HuH-7.5 (cell line): ENCODE data around the gene POGLUT3.

Experiments
- DNase-seq: peaks from one replicate; pipeline ENCODE4 v3.0.0; 2011; ENCODE audit warnings: low spot score

The POGLUT3 gene

GRCh38 chr11:108500169-108500568, 2.0 kb upstream of the POGLUT3 start:
- DNase-seq = no peak

- DNase-seq = no peak
These were observed 728 bp upstream of the POGLUT3 start for GRCh38 chr11:108498816-108499408.

- peak; percentile 69 for DNase-seq
These were observed 703 bp downstream of the POGLUT3 start for GRCh38 chr11:108497317-108498045.

- DNase-seq = no peak
These were observed 1.4 kb downstream of the POGLUT3 start for GRCh38 chr11:108496643-108497256.

GRCh38 chr11:108495326-108495725, 2.9 kb downstream of the POGLUT3 start:
- DNase-seq = no peak

GRCh38 chr11:108494182-108494581, 4.0 kb downstream of the POGLUT3 start:
- no peak for DNase-seq

- no peak for DNase-seq
These were observed 6.2 kb downstream of the POGLUT3 start for GRCh38 chr11:108491936-108492335.

- no peak for DNase-seq
These were observed 11.4 kb downstream of the POGLUT3 start for GRCh38 chr11:108486828-108487227.

GRCh38 chr11:108486331-108486730, 11.9 kb downstream of the POGLUT3 start:
- DNase-seq = no peak

GRCh38 chr11:108483163-108483562, 15.0 kb downstream of the POGLUT3 start:
- DNase-seq = no peak

GRCh38 chr11:108474664-108475463, 23.3 kb downstream of the POGLUT3 start:
- DNase-seq = no peak

GRCh38 chr11:108472681-108473080, 25.5 kb downstream of the POGLUT3 start:
- DNase-seq = no peak

GRCh38 chr11:108468478-108468864, 29.7 kb downstream of the POGLUT3 start:
- no peak for DNase-seq

GRCh38 chr11:108467091-108467823, 30.9 kb downstream of the POGLUT3 start, which contains the start of gene C11orf65:
Gene C11orf65 (minus strand): TSS chr11:108467529. CDS start chr11:108461559, 5,970 bp downstream.
- peak; percentile 56 for DNase-seq

GRCh38 chr11:108466405-108466804, 31.8 kb downstream of the POGLUT3 start:
- DNase-seq = no peak

GRCh38 chr11:108453207-108453835, 44.9 kb downstream of the POGLUT3 start:
- no peak for DNase-seq
